NB4 (cell line): ENCODE data around the gene FXN.
"Not testable (repeated sequence)": the region's sequence is repeated elsewhere in the genome, so short reads cannot be mapped to it uniquely, and the experiment has no call there.

Experiments
- DNase-seq: peaks from one replicate; pipeline ENCODE4 v3.0.0; 2010; ENCODE audit warnings: low read depth
- H3K4me3 ChIP-seq: one replicate; pipeline ENCODE4 v1.5.1; 2011; ENCODE audit warnings: mild to moderate bottlenecking, low read depth, low read length, moderate library complexity
- MYC ChIP-seq: IDR thresholded peaks from 2 replicates; pipeline ENCODE4 v1.6.1; 2011; ENCODE audit warnings: low read depth, low read length
- POLR2A ChIP-seq: IDR thresholded peaks from 2 replicates; pipeline ENCODE4 v1.6.1; 2011; ENCODE audit warnings: mild to moderate bottlenecking; ENCODE audit not compliant: insufficient read length; ENCODE audit errors: extremely low read depth
- TF ChIP-seq, protein P1 (sequence below): IDR thresholded peaks from one replicate; pipeline ENCODE4 v1.5.1; 2012; ENCODE audit warnings: low read depth, low read length
- TF ChIP-seq, protein P2 (sequence below): IDR thresholded peaks from 2 replicates; pipeline ENCODE4 v1.6.1; 2011; ENCODE audit warnings: low read depth, low read length

The FXN gene

DNA sequence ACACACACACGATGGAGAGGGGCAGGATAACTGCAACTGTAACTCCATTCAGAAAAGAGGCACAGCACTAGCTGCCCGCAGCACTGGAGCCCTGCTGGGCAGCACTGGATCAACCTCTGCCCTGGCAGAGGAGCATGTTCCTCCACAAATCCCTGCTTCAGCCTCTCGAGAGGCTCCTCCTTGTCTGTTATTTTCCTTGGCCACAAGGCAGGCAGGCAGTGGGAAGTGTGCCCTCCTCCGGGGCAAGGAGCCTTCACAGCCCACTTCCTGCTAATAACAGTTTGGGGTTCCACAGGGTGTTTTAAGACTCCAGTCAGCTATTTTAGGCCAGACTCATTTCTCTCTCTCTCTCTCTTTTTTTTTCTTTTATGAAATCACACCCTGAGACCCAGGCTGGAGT, 11.8 kb downstream of the FXN start:
- DNase-seq, result peak; percentile 2
- TF ChIP-seq POLR2A (no peak), MYC (no peak)
- TF ChIP-seq, protein P1, sequence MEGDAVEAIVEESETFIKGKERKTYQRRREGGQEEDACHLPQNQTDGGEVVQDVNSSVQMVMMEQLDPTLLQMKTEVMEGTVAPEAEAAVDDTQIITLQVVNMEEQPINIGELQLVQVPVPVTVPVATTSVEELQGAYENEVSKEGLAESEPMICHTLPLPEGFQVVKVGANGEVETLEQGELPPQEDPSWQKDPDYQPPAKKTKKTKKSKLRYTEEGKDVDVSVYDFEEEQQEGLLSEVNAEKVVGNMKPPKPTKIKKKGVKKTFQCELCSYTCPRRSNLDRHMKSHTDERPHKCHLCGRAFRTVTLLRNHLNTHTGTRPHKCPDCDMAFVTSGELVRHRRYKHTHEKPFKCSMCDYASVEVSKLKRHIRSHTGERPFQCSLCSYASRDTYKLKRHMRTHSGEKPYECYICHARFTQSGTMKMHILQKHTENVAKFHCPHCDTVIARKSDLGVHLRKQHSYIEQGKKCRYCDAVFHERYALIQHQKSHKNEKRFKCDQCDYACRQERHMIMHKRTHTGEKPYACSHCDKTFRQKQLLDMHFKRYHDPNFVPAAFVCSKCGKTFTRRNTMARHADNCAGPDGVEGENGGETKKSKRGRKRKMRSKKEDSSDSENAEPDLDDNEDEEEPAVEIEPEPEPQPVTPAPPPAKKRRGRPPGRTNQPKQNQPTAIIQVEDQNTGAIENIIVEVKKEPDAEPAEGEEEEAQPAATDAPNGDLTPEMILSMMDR, result no peak
- TF ChIP-seq, protein P2, sequence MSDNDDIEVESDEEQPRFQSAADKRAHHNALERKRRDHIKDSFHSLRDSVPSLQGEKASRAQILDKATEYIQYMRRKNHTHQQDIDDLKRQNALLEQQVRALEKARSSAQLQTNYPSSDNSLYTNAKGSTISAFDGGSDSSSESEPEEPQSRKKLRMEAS, result no peak
- no peak overlapping the region for H3K4me3 ChIP-seq

DNA sequence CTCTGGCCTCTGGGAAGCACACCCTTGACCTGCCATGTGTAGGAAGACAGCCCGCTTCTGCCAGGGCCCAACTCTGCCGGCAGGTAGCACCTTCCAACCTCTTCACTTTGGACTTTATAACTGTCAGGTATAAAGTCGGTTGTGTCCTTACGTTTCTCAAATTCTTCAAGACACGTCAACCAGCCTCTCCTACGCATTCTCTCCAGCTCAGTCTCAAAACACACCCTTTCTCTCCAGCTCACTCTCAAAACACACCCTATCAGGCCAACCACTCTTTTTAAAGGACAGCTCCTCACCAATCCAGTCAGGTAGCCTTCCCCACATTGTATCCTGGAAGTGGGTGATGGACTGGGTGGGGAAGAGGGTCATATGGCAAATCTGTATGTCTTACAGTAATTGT, 13.5 kb downstream of the FXN start:
- H3K4me3 ChIP-seq, result no peak overlapping the region
- no peak for TF ChIP-seq POLR2A
- TF ChIP-seq MYC, result no peak
- no peak for DNase-seq

DNA sequence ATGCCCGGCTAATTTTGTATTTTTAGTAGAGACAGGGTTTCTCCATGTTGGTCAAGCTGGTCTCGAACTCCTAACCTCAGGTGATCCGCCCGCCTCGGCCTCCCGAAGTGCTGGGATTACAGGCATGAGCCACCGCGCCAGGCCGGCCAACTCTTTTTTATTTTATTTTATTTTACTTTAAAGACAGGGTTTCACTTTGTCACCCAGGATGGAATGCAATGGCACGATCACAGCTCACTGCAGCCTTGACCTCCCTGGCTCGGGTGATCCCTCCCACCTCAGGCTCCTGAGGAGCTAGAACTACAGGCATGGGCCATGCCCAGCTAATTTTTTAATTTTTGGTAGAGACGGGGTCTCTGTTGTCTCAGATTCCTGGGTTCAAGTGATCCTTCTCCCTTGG, 15.4 kb downstream of the FXN start:
- DNase-seq, H3K4me3 ChIP-seq: not testable (repeated sequence)

DNA sequence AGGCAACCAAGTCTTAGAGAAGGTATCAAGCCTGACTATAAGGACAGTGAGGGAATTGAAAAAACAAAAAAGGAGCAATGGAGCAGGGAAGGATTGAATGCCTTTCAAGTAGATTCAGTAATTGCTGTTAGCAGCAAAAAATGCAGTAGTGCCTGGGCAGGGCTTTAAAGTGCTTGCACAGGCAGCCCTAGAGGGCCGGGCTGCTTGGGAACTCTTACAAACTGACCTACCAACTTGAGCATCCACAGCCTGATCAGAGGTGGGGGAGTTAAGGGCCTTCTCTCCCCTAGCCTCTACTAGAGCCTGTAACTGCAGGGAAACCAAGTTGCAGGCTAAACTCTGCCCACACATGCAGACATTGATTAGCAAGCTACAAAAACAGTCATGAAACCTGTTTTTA, 19.4 kb downstream of the FXN start:
- DNase-seq, result no peak
- no peak overlapping the region for H3K4me3 ChIP-seq
- no peak for TF ChIP-seq MYC
- TF ChIP-seq, protein P2, result no peak
- TF ChIP-seq, protein P1, result no peak
- TF ChIP-seq POLR2A, result no peak

DNA sequence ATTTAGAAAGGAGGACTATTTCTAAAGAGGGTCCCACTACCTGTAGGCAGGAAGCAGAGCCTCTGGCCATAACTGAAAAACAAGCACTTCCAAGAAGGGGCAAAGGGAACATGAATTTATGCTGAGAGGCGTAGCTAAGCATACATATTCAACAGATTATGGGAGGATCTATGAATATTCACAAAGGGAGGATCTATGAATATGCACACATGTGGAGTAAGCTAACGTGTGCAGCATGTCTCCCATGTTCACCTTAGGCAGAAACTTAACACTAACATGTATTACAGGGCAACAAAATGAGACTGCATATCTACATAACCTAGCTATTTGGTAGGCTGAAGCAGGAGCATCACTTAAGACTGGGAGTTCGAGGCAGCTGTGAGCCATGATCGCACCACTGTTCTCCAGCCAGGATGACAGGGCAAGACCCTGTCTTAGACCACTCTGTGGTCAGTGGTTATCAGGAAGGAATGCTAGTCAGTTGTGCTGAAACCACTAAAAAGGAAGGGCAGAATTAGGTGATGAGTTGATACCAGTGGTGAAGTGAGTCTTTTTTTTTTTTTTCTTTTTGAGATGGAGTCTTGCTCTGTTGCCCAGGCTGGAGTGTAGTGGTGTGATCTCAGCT, 20.8 kb downstream of the FXN start:
- no peak overlapping the region for H3K4me3 ChIP-seq
- no peak for TF ChIP-seq POLR2A
- TF ChIP-seq, protein P2, result no peak
- TF ChIP-seq, protein P1, result no peak
- TF ChIP-seq MYC, result no peak
- DNase-seq, result no peak

DNA sequence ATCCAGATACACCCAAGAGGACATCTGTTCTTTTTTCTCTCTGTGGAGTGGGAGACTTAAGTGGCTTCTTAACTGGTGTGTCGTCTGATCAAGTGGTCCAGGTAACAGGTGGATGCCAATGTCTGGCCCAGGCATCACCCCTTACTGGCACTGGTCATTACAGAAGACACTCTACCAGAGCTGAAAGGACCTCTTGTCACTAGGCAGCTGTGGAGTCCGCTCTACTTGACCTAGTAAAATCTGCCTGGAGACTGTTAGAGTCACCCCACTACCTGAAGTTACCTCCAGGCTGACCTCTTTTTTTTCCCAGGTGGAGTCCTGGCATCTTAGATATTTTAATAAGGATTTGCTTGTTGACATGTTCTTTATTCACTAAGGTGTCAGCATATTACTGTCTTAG, 22.5 kb downstream of the FXN start:
- no peak overlapping the region for H3K4me3 ChIP-seq
- DNase-seq, result no peak
- TF ChIP-seq POLR2A (no peak), MYC (no peak)
- TF ChIP-seq, protein P2, result no peak

DNA sequence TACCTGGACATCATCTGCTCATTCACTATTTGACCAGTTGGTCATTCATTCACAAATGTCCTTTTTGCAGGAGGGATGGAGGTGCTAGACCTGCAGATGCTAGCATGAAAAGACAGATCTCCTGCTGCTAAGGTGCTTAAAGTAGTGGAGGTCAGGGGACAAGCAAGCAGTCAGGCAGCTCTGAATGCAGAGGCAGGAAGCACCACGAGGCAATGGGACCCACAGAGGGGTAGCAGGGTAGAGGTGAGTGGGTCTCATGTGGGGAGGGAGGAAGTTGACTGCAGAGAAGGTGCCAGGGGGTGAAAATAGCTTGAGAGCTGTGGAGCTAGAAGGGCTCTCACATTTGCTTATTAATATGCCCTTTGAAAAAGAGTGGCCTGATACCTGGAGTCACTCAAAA, 25.2 kb downstream of the FXN start:
- TF ChIP-seq MYC, result no peak
- TF ChIP-seq, protein P1, result no peak
- TF ChIP-seq, protein P2, result no peak
- TF ChIP-seq POLR2A, result no peak
- no peak for DNase-seq
- H3K4me3 ChIP-seq, result no peak overlapping the region

DNA sequence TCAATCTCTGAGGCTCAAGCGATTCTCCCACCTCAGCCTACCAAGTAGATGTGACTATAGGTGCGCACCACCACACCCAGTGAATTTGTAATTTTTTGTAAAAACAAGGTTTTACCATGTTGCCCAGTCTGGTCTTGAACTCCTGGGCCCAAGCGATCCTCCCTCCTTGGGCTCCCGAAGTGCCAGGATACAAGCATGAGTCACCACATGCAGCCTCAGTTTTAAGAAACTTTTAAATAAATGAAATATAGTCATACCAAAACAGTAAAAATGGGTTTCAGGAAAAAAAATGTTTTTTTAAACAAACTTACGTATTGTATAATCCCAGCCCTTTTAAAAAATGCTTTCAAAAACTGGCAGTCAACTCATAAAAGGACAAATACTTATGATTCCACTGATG, 26.6 kb downstream of the FXN start:
- no peak for DNase-seq
- TF ChIP-seq MYC, result no peak
- TF ChIP-seq, protein P1, result no peak
- TF ChIP-seq POLR2A, result no peak
- TF ChIP-seq, protein P2, result no peak
- no peak overlapping the region for H3K4me3 ChIP-seq
